Mesenchymal stem cell (in vitro differentiated cells and primary cell): Measurements from ENCODE around the gene STX18.

ENCODE experiments used
- DNase-seq: peaks from one replicate; pipeline ENCODE4 v3.0.0-alpha.2; 2013
- H2AFZ ChIP-seq: one replicate; pipeline ENCODE4 v1.6.1; 2013; ENCODE audit warnings: low read depth, mild to moderate bottlenecking, control low read depth, inconsistent platforms, low read length, moderate library complexity
- H2AK5ac ChIP-seq: 2 replicates; pipeline ENCODE4 v1.6.1; 2013; ENCODE audit warnings: low read length, moderate library complexity, mild to moderate bottlenecking, inconsistent platforms; ENCODE audit not compliant: severe bottlenecking
- H2BK120ac ChIP-seq: one replicate; pipeline ENCODE4 v1.6.1; 2013; ENCODE audit warnings: low read depth, mild to moderate bottlenecking, inconsistent platforms, low read length, moderate library complexity
- H2BK12ac ChIP-seq, 2 experiments: one replicate each; pipeline ENCODE4 v1.6.1; 2013; ENCODE audit warnings: inconsistent platforms in 2 of 2, low read length in 2 of 2, mild to moderate bottlenecking in 2 of 2, moderate library complexity in 2 of 2, control low read depth in 1 of 2
- H2BK15ac ChIP-seq: one replicate; pipeline ENCODE4 v1.6.1; 2013; ENCODE audit warnings: mild to moderate bottlenecking, low read depth, inconsistent platforms; ENCODE audit not compliant: poor library complexity, severe bottlenecking
- H2BK5ac ChIP-seq: 2 replicates; pipeline ENCODE4 v1.6.1; 2013; ENCODE audit warnings: low read depth, mild to moderate bottlenecking, low read length, control low read depth, inconsistent platforms; ENCODE audit not compliant: poor library complexity, severe bottlenecking
- H3K14ac ChIP-seq, 2 experiments: one replicate each; pipeline ENCODE4 v1.6.1; 2013; ENCODE audit warnings: inconsistent platforms in 2 of 2, low read length in 2 of 2, control low read depth in 1 of 2, mild to moderate bottlenecking in 1 of 2, moderate library complexity in 1 of 2
- H3K18ac ChIP-seq, 2 experiments: one replicate each; pipeline ENCODE4 v1.6.1; 2013; ENCODE audit warnings: inconsistent platforms in 2 of 2, low read length in 2 of 2, control low read depth in 1 of 2, low read depth in 1 of 2, mild to moderate bottlenecking in 1 of 2
- H3K23ac ChIP-seq, 2 experiments: one replicate each; pipeline ENCODE4 v1.6.1; 2013; ENCODE audit warnings: inconsistent platforms in 2 of 2, low read length in 2 of 2, mild to moderate bottlenecking in 2 of 2, moderate library complexity in 2 of 2, control low read depth in 1 of 2
- H3K27ac ChIP-seq: 2 replicates; pipeline ENCODE4 v1.5.1; 2013; ENCODE audit warnings: mild to moderate bottlenecking, moderate library complexity, low read length, control low read depth, inconsistent platforms; ENCODE audit not compliant: poor library complexity, severe bottlenecking
- H3K27me3 ChIP-seq, 2 experiments: 2 replicates each; pipeline versions ENCODE4 v1.6.1 to v1.7.0; 2013; ENCODE audit warnings: low read length in 2 of 2, mild to moderate bottlenecking in 2 of 2, moderate library complexity in 2 of 2, control low read depth in 1 of 2, inconsistent platforms in 1 of 2; ENCODE audit not compliant: control insufficient read depth in 1 of 2, insufficient read depth in 1 of 2
- H3K36me3 ChIP-seq, 2 experiments: 2 replicates each; pipeline versions ENCODE4 v1.6.1 to v1.7.0; 2013; ENCODE audit warnings: low read length in 2 of 2, control low read depth in 1 of 2, inconsistent platforms in 1 of 2, low read depth in 1 of 2, mild to moderate bottlenecking in 1 of 2; ENCODE audit not compliant: insufficient read depth in 2 of 2, control insufficient read depth in 1 of 2
- H3K4ac ChIP-seq, 2 experiments: one replicate each; pipeline ENCODE4 v1.6.1; 2013; ENCODE audit warnings: inconsistent platforms in 2 of 2, low read length in 2 of 2, mild to moderate bottlenecking in 2 of 2, moderate library complexity in 2 of 2, control low read depth in 1 of 2, low read depth in 1 of 2
- H3K4me1 ChIP-seq: 2 replicates; pipeline ENCODE4 v1.6.1; 2013; ENCODE audit warnings: low read depth, low read length, control low read depth; ENCODE audit not compliant: control insufficient read depth, insufficient read depth
- H3K4me2 ChIP-seq: 2 replicates; pipeline ENCODE4 v1.6.1; 2013; ENCODE audit warnings: low read length, mild to moderate bottlenecking, inconsistent platforms; ENCODE audit not compliant: poor library complexity, severe bottlenecking
- H3K4me3 ChIP-seq, 2 experiments: 2 replicates each; pipeline versions ENCODE4 v1.5.1 to v1.7.0; 2013; ENCODE audit warnings: low read length in 2 of 2, mild to moderate bottlenecking in 2 of 2, control low read depth in 1 of 2, low read depth in 1 of 2; ENCODE audit not compliant: insufficient read depth in 1 of 2
- H3K79me1 ChIP-seq: replicated peaks from 2 replicates; pipeline ENCODE4 v1.6.1; 2013; ENCODE audit warnings: mild to moderate bottlenecking, control low read depth, low read length, inconsistent platforms; ENCODE audit not compliant: poor library complexity, severe bottlenecking
- H3K9ac ChIP-seq: 2 replicates; pipeline ENCODE4 v1.7.0; 2013; ENCODE audit warnings: mild to moderate bottlenecking, low read length, moderate library complexity
- H3K9me3 ChIP-seq: 2 replicates; pipeline ENCODE4 v1.7.0; 2013; ENCODE audit warnings: mild to moderate bottlenecking, low read length; ENCODE audit not compliant: control insufficient read depth
- H4K8ac ChIP-seq: one replicate; pipeline ENCODE4 v1.6.1; 2013; ENCODE audit warnings: inconsistent platforms, mild to moderate bottlenecking, low read length, moderate library complexity
- H4K91ac ChIP-seq: one replicate; pipeline ENCODE4 v1.6.1; 2013; ENCODE audit warnings: mild to moderate bottlenecking, low read length, inconsistent platforms
- WGBS: methylation state at CpG from one replicate; pipeline ENCODE4 v1.1.7; 2013; ENCODE audit warnings: mixed read lengths; 5-methylcytosine and 5-hydroxymethylcytosine counted together

The STX18 gene

DNA sequence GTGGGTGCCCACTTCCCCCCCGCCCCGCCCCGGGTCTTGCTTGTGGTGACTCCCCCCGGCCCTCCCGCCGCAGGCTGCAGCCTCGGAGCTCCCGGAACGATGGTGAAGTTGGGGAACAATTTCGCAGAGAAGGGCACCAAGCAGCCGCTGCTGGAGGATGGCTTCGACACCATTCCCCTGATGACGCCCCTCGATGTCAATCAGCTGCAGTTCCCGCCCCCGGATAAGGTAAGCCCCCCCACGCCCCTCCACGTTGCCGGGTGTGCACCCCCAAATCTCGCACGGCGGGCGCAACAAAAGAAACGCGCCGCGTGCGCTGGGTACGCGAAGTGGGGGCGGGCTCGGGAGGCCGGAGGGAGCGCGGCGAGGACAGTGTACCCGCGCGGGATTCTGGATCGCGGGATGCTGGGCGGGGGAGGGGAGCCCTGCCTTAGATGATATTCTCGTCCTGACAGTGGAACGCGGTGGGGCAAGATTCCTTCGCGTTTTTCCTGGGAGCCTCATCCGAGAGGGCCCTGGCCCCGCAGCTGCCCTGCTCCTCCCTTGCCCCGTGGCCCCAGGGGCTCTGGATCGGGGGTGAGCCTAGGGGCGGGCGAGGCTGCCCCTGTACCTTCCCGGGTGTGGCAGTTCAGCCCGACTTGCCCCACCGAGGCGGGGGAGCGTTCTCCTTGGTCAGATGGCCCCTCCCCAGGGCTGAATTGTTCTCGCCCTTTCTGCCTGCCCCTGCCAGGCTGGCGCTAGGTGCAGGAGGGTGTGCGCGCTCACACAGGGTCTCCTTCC is 154.1 kb downstream of the STX18 start:
- Histone ChIP-seq H3K23ac (peak overlapping the region in 1 of 2 experiments; percentile 73), H2BK5ac (no peak overlapping the region), H3K9me3 (no peaks in the 10 kb centered on the region), H2BK12ac (no peak overlapping the region), H3K4me2 (peak overlapping the region; percentile 97), H3K9ac (no peak overlapping the region), H4K8ac (no peak overlapping the region), H3K4me3 (peak overlapping the region; percentile 18 to 53), H3K36me3 (no peaks in the 10 kb centered on the region), H3K4me1 (peaks cover 24% of the 10 kb centered on the region), H3K18ac (peak overlapping the region; percentile 9 to 64), H2BK120ac (no peak overlapping the region), H2AFZ (no peak overlapping the region), H3K79me1 (no peaks in the 10 kb centered on the region), H2AK5ac (no peak overlapping the region), H3K27me3 (peaks cover 85 to 95% of the 10 kb centered on the region in 2 experiments), H3K4ac (peak overlapping the region in 1 of 2 experiments; percentile 35), H4K91ac (peak overlapping the region; percentile 43), H3K27ac (no peak overlapping the region), H3K14ac (peak overlapping the region in 1 of 2 experiments; percentile 46), H2BK15ac (no peak overlapping the region)
- peak; percentile 18 for DNase-seq
- WGBS: 8% methylated on average over 50 of the region's 62 CpGs

DNA sequence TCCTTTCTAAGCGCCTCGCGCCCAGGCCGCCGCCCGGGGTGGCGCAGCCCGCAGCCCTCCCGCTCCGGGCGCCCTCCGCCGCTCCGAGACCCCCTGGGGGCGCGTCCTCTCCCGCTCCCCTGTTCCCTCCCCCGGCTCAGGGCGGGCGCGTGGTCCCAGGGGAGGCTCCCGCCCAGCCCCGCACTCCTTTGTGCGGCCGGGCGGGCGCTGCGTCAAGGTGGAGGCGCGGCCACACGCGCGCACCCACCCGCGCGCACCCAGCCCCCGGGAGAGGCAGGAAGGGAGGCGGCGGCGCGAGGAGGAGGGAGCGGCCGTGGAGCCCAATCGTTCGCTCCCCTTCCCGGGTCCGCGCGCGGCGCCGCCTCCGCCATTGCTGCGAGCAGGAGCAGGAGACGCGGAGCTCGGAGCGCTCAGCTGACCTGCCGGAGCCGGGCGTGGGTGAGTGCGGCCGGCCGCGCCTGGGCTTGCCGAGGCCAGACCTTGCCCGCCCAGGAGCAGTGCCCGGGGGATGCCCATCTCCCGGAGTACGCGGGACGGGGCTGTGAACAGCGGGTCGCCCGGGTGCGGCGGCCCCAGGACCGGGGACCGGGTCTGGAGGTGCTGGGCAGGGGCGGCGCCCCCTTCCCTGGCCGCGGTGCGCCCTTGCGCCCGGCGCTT is 155.0 kb downstream of the STX18 start, which contains the start of gene NSG1:
Gene NSG1 (plus strand): TSS at position 367 of the 657 bp plus-strand sequence. CDS start 528 bp downstream, outside the sequence.
- WGBS: under 1% methylated on average over 48 of the region's 87 CpGs
- peak within 1 kb of the TSS; percentile 64 to 81 for H3K18ac ChIP-seq

DNA sequence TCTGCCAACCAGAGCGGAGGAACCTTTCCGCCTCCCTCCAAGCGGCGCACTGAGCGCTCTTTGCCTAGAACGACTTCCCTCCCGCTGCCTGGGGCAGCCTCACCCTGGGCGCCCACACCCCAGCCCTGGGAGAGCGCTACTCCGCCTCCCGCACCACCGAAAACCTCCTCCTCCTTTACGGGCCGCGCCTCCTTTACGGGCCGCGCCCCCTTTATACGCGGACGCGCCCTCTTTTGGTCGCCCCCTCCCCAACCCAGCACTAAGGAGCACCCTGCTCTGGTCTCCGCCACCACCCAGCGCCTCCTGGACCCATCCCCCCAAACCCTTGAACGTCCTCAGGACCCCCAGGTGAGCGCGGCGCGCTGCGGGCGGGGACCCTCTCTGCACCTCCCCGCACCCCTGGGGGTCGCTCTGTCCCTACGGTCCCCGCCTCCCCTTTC is 155.5 kb downstream of the STX18 start:
- DNase-seq: peak; percentile 47
- Histone ChIP-seq H3K79me1 (no peaks in the 10 kb centered on the region), H2AFZ (peak overlapping the region; percentile 47), H3K23ac (no peak overlapping the region), H3K4ac (no peak overlapping the region), H3K27me3 (peaks cover 83 to 92% of the 10 kb centered on the region in 2 experiments), H2BK12ac (no peak overlapping the region), H2BK120ac (peak overlapping the region; percentile 44), H3K4me1 (peaks cover 24% of the 10 kb centered on the region), H3K18ac (peak overlapping the region in 1 of 2 experiments; percentile 81), H3K36me3 (no peaks in the 10 kb centered on the region), H3K14ac (no peak overlapping the region), H3K4me3 (peak overlapping the region; percentile 53 to 60), H4K91ac (peak overlapping the region; percentile 58), H3K4me2 (peak overlapping the region; percentile 97), H4K8ac (peak overlapping the region; percentile 60), H3K27ac (no peak overlapping the region), H2BK5ac (no peak overlapping the region), H3K9ac (no peak overlapping the region), H2BK15ac (peak overlapping the region; percentile 89), H3K9me3 (no peaks in the 10 kb centered on the region), H2AK5ac (no peak overlapping the region)
- WGBS: 2% methylated on average over 36 of the region's 36 CpGs

More for the DNA sequence above, 155.0 kb downstream of the STX18 start, which contains the start of gene NSG1:
- DNase-seq: peak; percentile 48
- Histone ChIP-seq H3K36me3 (no peaks in the 10 kb centered on the region), H3K9ac (no peak within 1 kb of the TSS), H2BK120ac (peak within 1 kb of the TSS; percentile 49), H4K91ac (peak within 1 kb of the TSS; percentile 71), H3K79me1 (no peaks in the 10 kb centered on the region), H4K8ac (peak within 1 kb of the TSS; percentile 60), H2AFZ (peak within 1 kb of the TSS; percentile 47), H3K4me2 (peak within 1 kb of the TSS; percentile 97), H2BK12ac (peak within 1 kb of the TSS in 1 of 2 experiments; percentile 42), H3K4me3 (peak within 1 kb of the TSS; percentile 53 to 60), H3K23ac (peak within 1 kb of the TSS in 1 of 2 experiments; percentile 73), H2BK5ac (no peak within 1 kb of the TSS), H3K4ac (peak within 1 kb of the TSS; percentile 35 to 48), H3K27me3 (peaks cover 84 to 94% of the 10 kb centered on the region in 2 experiments), H2BK15ac (peak within 1 kb of the TSS; percentile 89), H3K27ac (no peak within 1 kb of the TSS), H3K9me3 (no peaks in the 10 kb centered on the region), H2AK5ac (no peak within 1 kb of the TSS), H3K14ac (peak within 1 kb of the TSS in 1 of 2 experiments; percentile 46), H3K4me1 (peaks cover 24% of the 10 kb centered on the region)
